ENCODE results near the gene SIX3. TPM values are rescaled to one million over a fixed set of nuclear protein-coding genes. Genes with fewer than 3 reads are reported as not detected.

Gene SIX3
- total RNA-seq, 4 donors from 2014 or later, result not detected

GRCh38 chr2:44983836-44984604, 42.5 kb downstream of the SIX3 start:
- intact Hi-C loops (cut with DNase I; ENCODE audit: low total_unique reads), result no loop called here
- in situ Hi-C loops (cut with MboI; ENCODE audit: low sequenced_read_pairs in 4 of 4), result loop anchor here in 3 of 4 donors (5.0 to 25.0 kb wide), 3 partner anchors 178 to 513 kb away; no protein-coding TSS in a partner anchor
- TF ChIP-seq, protein P1, sequence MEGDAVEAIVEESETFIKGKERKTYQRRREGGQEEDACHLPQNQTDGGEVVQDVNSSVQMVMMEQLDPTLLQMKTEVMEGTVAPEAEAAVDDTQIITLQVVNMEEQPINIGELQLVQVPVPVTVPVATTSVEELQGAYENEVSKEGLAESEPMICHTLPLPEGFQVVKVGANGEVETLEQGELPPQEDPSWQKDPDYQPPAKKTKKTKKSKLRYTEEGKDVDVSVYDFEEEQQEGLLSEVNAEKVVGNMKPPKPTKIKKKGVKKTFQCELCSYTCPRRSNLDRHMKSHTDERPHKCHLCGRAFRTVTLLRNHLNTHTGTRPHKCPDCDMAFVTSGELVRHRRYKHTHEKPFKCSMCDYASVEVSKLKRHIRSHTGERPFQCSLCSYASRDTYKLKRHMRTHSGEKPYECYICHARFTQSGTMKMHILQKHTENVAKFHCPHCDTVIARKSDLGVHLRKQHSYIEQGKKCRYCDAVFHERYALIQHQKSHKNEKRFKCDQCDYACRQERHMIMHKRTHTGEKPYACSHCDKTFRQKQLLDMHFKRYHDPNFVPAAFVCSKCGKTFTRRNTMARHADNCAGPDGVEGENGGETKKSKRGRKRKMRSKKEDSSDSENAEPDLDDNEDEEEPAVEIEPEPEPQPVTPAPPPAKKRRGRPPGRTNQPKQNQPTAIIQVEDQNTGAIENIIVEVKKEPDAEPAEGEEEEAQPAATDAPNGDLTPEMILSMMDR (IDR thresholded peaks at IDR 0.05 in 4 of 5, conservative IDR thresholded peaks at IDR 0.05 in 1 of 5), result no peak
- no peak for TF ChIP-seq POLR2A (IDR thresholded peaks at IDR 0.05)
- ATAC-seq (no peak), DNase-seq (no peak)
- H3K27me3 ChIP-seq, result no peaks in the 10 kb centered on the region
- no peaks in the 10 kb centered on the region for H3K36me3 ChIP-seq
- no peaks in the 10 kb centered on the region for H3K4me1 ChIP-seq
- no peaks in the 10 kb centered on the region for H3K9me3 ChIP-seq
- H3K27ac ChIP-seq, result no peak overlapping the region
- H3K4me3 ChIP-seq, result no peak overlapping the region

DNA sequence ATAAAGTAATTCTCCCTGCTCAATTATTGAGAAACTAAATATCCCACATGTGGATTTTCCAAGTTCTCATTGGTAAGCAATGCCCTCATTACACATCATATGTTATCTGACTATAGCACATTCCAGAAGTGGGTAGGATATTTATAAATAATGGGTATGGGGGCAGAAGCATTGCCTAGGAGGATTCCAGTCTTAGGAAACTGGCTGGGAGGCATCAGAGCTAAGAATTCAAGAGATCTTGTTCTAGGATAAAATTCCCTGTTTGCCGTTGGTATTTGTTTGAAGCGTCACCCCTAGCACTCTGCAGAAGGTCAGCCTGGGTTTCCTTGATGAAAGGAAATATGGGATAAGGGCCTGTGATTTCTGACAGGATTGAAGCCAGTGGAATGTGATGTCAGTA, 47.7 kb downstream of the SIX3 start:
- intact Hi-C loops (cut with DNase I; ENCODE audit: low total_unique reads) (no loop called here), in situ Hi-C loops (cut with MboI; ENCODE audit: low sequenced_read_pairs in 4 of 4) (loop anchor here in 2 of 4 donors (25.0 kb wide), 1 partner anchor 173 kb away; no protein-coding TSS in a partner anchor)
- H3K36me3 ChIP-seq, result no peaks in the 10 kb centered on the region

GRCh38 chr2:44994377-44994776, 52.9 kb downstream of the SIX3 start:
- no peak overlapping the region for H3K27ac ChIP-seq
- intact Hi-C loops (cut with DNase I; ENCODE audit: low total_unique reads) (no loop called here), in situ Hi-C loops (cut with MboI; ENCODE audit: low sequenced_read_pairs in 4 of 4) (loop anchor here in 2 of 4 donors (25.0 kb wide), 1 partner anchor 168 kb away; no protein-coding TSS in a partner anchor)
- DNase-seq, result no peak
- no peak for TF ChIP-seq POLR2A (IDR thresholded peaks at IDR 0.05)
- TF ChIP-seq, protein P1 (IDR thresholded peaks at IDR 0.05 in 4 of 5, conservative IDR thresholded peaks at IDR 0.05 in 1 of 5), result no peak
- H3K27me3 ChIP-seq, result peaks cover 0 to 8% (median 0%) of the 10 kb centered on the region in 3 donors
- H3K36me3 ChIP-seq, result no peaks in the 10 kb centered on the region
- H3K4me1 ChIP-seq, result no peaks in the 10 kb centered on the region
- no peak for ATAC-seq
- H3K9me3 ChIP-seq, result no peaks in the 10 kb centered on the region
- no peak overlapping the region for H3K4me3 ChIP-seq

More for the DNA sequence above, 47.7 kb downstream of the SIX3 start:
- TF ChIP-seq POLR2A (IDR thresholded peaks at IDR 0.05), result no peak
- TF ChIP-seq, protein P1 (IDR thresholded peaks at IDR 0.05 in 4 of 5, conservative IDR thresholded peaks at IDR 0.05 in 1 of 5), result no peak
- DNase-seq, result no peak
- no peak for ATAC-seq
- Histone ChIP-seq H3K9me3 (no peaks in the 10 kb centered on the region), H3K27ac (no peak overlapping the region), H3K4me1 (no peaks in the 10 kb centered on the region), H3K27me3 (peaks cover 0 to 2% (median 0%) of the 10 kb centered on the region in 3 donors), H3K4me3 (no peak overlapping the region)

Other genes with a start within 250 kb of the SIX3 start
- gene SIX2, start 67.8 kb downstream of the SIX3 start, total RNA-seq, result 10 to 100 TPM; 28.9 to 65.5 (median 50.5) TPM